Endothelial cell of umbilical vein (primary cell): ENCODE data around the gene UBE2H.

Experiments used
- EZH2 ChIP-seq: IDR thresholded peaks from 2 replicates; pipeline ENCODE4 v1.6.1; 2012; ENCODE audit warnings: borderline replicate concordance, low read depth, mild to moderate bottlenecking, moderate library complexity, low read length, inconsistent platforms; ENCODE audit not compliant: severe bottlenecking
- FOS ChIP-seq: IDR thresholded peaks from 2 replicates; pipeline ENCODE4 v1.6.1; 2011; ENCODE audit warnings: mild to moderate bottlenecking, low read length, moderate library complexity, borderline replicate concordance; ENCODE audit not compliant: insufficient read depth
- GATA2 ChIP-seq: IDR thresholded peaks from 2 replicates; pipeline ENCODE4 v1.7.0; 2011; ENCODE audit warnings: low read depth, mild to moderate bottlenecking, moderate library complexity, mixed read lengths, low read length; ENCODE audit not compliant: insufficient read length, insufficient read depth
- MYC ChIP-seq: IDR thresholded peaks from one replicate; pipeline ENCODE4 v1.6.1; 2011; ENCODE audit warnings: mild to moderate bottlenecking, low read depth, low read length
- POLR2A ChIP-seq: IDR thresholded peaks from 2 replicates; pipeline ENCODE4 v1.6.1; 2012; ENCODE audit warnings: low read depth, mild to moderate bottlenecking, control low read depth, low read length
- POLR2AphosphoS5 ChIP-seq: IDR thresholded peaks from 2 replicates; pipeline ENCODE4 v1.6.1; 2012; ENCODE audit warnings: low read depth, mild to moderate bottlenecking, control low read depth, low read length, moderate library complexity; ENCODE audit not compliant: insufficient read depth
- TF ChIP-seq, protein P1 (sequence below), 2 donors: IDR thresholded peaks; 1 replicate in 1 of 2; 2 replicates in 1 of 2; pipeline ENCODE4 v1.5.1; 2011; ENCODE audit warnings: low read length in 2 of 2, mild to moderate bottlenecking in 2 of 2, moderate library complexity in 2 of 2, control low read depth in 1 of 2, inconsistent platforms in 1 of 2, low read depth in 1 of 2; ENCODE audit not compliant: insufficient read depth in 1 of 2; ENCODE audit errors: extremely low read depth in 1 of 2
- TF ChIP-seq, protein P2 (sequence below): IDR thresholded peaks from 2 replicates; pipeline ENCODE4 v1.6.1; 2011; ENCODE audit not compliant: insufficient read depth, insufficient read length

DNA sequence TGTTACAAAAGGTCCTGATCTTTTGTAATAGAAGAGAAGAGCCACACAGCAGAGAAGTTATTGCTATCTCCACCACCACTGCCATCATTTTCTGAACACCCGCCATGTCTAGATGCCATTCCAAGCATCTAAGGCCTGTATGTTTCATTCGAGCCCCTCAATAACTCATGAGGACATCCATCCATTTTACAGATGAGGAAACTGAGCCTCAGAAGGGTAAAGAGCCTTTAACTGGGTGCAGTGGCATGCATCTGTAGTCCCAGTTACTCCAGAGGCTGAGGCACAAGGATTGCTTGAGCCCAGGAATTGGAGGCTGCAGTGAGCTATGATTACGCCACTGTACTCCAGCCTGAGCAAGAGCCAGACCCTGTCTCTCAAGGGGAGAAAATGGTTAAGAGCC lies 39.3 kb downstream of the UBE2H start:
- TF ChIP-seq POLR2A (no peak), POLR2AphosphoS5 (no peak), EZH2 (no peak), GATA2 (no peak), MYC (no peak), FOS (no peak)
- TF ChIP-seq, protein P1, sequence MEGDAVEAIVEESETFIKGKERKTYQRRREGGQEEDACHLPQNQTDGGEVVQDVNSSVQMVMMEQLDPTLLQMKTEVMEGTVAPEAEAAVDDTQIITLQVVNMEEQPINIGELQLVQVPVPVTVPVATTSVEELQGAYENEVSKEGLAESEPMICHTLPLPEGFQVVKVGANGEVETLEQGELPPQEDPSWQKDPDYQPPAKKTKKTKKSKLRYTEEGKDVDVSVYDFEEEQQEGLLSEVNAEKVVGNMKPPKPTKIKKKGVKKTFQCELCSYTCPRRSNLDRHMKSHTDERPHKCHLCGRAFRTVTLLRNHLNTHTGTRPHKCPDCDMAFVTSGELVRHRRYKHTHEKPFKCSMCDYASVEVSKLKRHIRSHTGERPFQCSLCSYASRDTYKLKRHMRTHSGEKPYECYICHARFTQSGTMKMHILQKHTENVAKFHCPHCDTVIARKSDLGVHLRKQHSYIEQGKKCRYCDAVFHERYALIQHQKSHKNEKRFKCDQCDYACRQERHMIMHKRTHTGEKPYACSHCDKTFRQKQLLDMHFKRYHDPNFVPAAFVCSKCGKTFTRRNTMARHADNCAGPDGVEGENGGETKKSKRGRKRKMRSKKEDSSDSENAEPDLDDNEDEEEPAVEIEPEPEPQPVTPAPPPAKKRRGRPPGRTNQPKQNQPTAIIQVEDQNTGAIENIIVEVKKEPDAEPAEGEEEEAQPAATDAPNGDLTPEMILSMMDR (IDR thresholded peaks at IDR 0.05; ENCODE audit: extremely low read depth in 1 of 2, insufficient read depth in 1 of 2, low read depth in 1 of 2, low read length in 2 of 2) = no peak
- TF ChIP-seq, protein P2, sequence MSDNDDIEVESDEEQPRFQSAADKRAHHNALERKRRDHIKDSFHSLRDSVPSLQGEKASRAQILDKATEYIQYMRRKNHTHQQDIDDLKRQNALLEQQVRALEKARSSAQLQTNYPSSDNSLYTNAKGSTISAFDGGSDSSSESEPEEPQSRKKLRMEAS = no peak
